Fibroblast of lung (primary cell): ENCODE measurements around the gene FERMT2. TPM values are rescaled to one million over a fixed set of nuclear protein-coding genes. Genes with fewer than 3 reads are reported as not detected.

Source experiments
- DNase-seq, 2 donors: peaks; one replicate each; pipeline versions ENCODE4 v3.0.0 to v3.0.0-alpha.2; 2010; ENCODE audit warnings: low read depth in 2 of 2
- H2AFZ ChIP-seq: 2 replicates; pipeline ENCODE4 v1.5.1; 2012; ENCODE audit warnings: low read length, control low read depth, inconsistent platforms
- H3K27ac ChIP-seq: 2 replicates; pipeline ENCODE4 v1.5.1; 2011; ENCODE audit warnings: low read length, control low read depth; ENCODE audit not compliant: insufficient read depth
- H3K27me3 ChIP-seq: 2 replicates; pipeline ENCODE4 v1.5.1; 2011; ENCODE audit warnings: mild to moderate bottlenecking, low read length; ENCODE audit not compliant: control insufficient read depth, insufficient read depth
- H3K36me3 ChIP-seq: 2 replicates; pipeline ENCODE4 v1.5.1; 2011; ENCODE audit warnings: low read length; ENCODE audit not compliant: control insufficient read depth, insufficient read depth
- H3K4me1 ChIP-seq: 2 replicates; pipeline ENCODE4 v1.5.1; 2011; ENCODE audit warnings: low read length; ENCODE audit not compliant: control insufficient read depth, insufficient read depth; ENCODE audit errors: extremely low read depth
- H3K4me2 ChIP-seq: 2 replicates; pipeline ENCODE4 v1.5.1; 2011; ENCODE audit warnings: low read length, control low read depth; ENCODE audit not compliant: insufficient read depth; ENCODE audit errors: extremely low read depth
- H3K4me3 ChIP-seq, 4 experiments: fragments of 200-600 bp in 1 of 4; sonication (generic) in 1 of 4; replicated peaks in 1 of 4; 2 replicates each; pipeline ENCODE4 v1.5.1; 2011 to 2016; ENCODE audit warnings: low read length in 4 of 4, low read depth in 3 of 4, mild to moderate bottlenecking in 3 of 4, control low read depth in 2 of 4, inconsistent platforms in 1 of 4, mixed read lengths in 1 of 4; ENCODE audit not compliant: insufficient read depth in 1 of 4; ENCODE audit errors: control extremely low read depth in 1 of 4
- H3K79me2 ChIP-seq: 2 replicates; pipeline ENCODE4 v1.5.1; 2012; ENCODE audit warnings: mild to moderate bottlenecking, low read length, inconsistent platforms; ENCODE audit not compliant: control insufficient read depth, insufficient read depth
- H3K9ac ChIP-seq: 2 replicates; pipeline ENCODE4 v1.5.1; 2011; ENCODE audit warnings: mild to moderate bottlenecking, low read length, control low read depth; ENCODE audit not compliant: insufficient read depth
- H3K9me3 ChIP-seq: 2 replicates; pipeline ENCODE4 v1.5.1; 2012; ENCODE audit warnings: low read depth, low read length; ENCODE audit not compliant: control insufficient read depth, insufficient read depth
- H4K20me1 ChIP-seq: 2 replicates; pipeline ENCODE4 v1.5.1; 2011; ENCODE audit warnings: low read length; ENCODE audit not compliant: control insufficient read depth, insufficient read depth; ENCODE audit errors: extremely low read depth
- EZH2 ChIP-seq: IDR thresholded peaks from 2 replicates; pipeline ENCODE4 v1.5.1; 2012; ENCODE audit warnings: low read length, control low read depth, mild to moderate bottlenecking; ENCODE audit errors: missing control alignments
- polyA plus RNA-seq, 2 donors: library from polyadenylated mRNA; depleted of rRNA in 1 of 2; stranded (reverse) in 1 of 2; unstranded in 1 of 2; fragments of >200 nt; gene quantifications; 2 replicates each; pipeline ENCODE4 v1.2.1, GENCODE V29; 2011 to 2012; ENCODE audit warnings: missing spikeins in 1 of 2
- total RNA-seq: library from RNA; depleted of rRNA; stranded (reverse); fragments of >200 nt; gene quantifications from 2 replicates; pipeline ENCODE4 v1.2.1, GENCODE V29; 2014
- TF ChIP-seq, protein P1 (sequence below), 2 donors: IDR thresholded peaks in 1 of 2; conservative IDR thresholded peaks in 1 of 2; 1 replicate in 1 of 2; 2 replicates in 1 of 2; pipeline ENCODE4 v1.5.1; 2011 to 2012; ENCODE audit warnings: low read length in 2 of 2, control low read depth in 1 of 2, inconsistent platforms in 1 of 2, low read depth in 1 of 2, mild to moderate bottlenecking in 1 of 2

FERMT2 gene
- total and polyA plus RNA-seq, 2 donors (not counting 1 experiment from before 2014, with no cell fraction given) = 111 to 439 TPM

DNA sequence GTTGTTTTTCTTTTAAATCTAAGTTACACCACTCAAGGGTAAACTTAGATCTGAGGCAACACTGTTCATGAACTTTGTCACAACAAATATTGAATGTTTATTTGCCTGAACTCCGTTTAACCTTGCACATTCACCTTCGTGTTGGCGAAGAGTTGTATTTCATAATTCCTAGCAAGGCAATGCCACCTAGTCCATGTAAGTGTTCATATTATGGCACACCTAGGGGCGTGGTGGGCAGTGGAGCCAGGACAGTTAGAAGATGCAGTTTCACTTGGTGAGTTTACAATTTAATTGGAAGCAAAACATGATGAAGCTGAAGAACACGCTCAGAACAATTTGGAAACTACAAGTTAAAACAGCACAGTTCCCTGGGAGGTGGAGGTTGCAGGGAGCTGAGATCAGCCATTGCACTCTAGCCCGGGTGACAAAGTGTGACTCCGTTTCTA is 129.0 kb downstream of the FERMT2 start:
- no peaks in the 10 kb centered on the region for H3K79me2 ChIP-seq
- TF ChIP-seq EZH2 = no peak
- TF ChIP-seq, protein P1, sequence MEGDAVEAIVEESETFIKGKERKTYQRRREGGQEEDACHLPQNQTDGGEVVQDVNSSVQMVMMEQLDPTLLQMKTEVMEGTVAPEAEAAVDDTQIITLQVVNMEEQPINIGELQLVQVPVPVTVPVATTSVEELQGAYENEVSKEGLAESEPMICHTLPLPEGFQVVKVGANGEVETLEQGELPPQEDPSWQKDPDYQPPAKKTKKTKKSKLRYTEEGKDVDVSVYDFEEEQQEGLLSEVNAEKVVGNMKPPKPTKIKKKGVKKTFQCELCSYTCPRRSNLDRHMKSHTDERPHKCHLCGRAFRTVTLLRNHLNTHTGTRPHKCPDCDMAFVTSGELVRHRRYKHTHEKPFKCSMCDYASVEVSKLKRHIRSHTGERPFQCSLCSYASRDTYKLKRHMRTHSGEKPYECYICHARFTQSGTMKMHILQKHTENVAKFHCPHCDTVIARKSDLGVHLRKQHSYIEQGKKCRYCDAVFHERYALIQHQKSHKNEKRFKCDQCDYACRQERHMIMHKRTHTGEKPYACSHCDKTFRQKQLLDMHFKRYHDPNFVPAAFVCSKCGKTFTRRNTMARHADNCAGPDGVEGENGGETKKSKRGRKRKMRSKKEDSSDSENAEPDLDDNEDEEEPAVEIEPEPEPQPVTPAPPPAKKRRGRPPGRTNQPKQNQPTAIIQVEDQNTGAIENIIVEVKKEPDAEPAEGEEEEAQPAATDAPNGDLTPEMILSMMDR (conservative IDR thresholded peaks at IDR 0.05 in 1 of 2, IDR thresholded peaks at IDR 0.05 in 1 of 2; ENCODE audit: low read depth in 1 of 2, low read length in 2 of 2) = no peak
- no peak overlapping the region for H3K27ac ChIP-seq
- H3K9me3 ChIP-seq = no peaks in the 10 kb centered on the region
- no peak overlapping the region for H3K9ac ChIP-seq
- H3K36me3 ChIP-seq = no peaks in the 10 kb centered on the region
- H3K4me1 ChIP-seq = no peaks in the 10 kb centered on the region
- H3K4me3 ChIP-seq = no peak overlapping the region
- DNase-seq = no peak
- no peaks in the 10 kb centered on the region for H4K20me1 ChIP-seq
- no peaks in the 10 kb centered on the region for H3K27me3 ChIP-seq
- H2AFZ ChIP-seq = peak overlapping the region; percentile 29
- H3K4me2 ChIP-seq = no peak overlapping the region

GRCh38 chr14:52808101-52808500 is 142.7 kb downstream of the FERMT2 start:
- Histone ChIP-seq H3K9ac (no peak overlapping the region), H3K27me3 (no peaks in the 10 kb centered on the region), H3K4me3 (no peak overlapping the region), H2AFZ (no peak overlapping the region), H3K9me3 (no peaks in the 10 kb centered on the region), H3K4me2 (no peak overlapping the region), H3K27ac (no peak overlapping the region), H4K20me1 (no peaks in the 10 kb centered on the region), H3K36me3 (no peaks in the 10 kb centered on the region), H3K4me1 (no peaks in the 10 kb centered on the region), H3K79me2 (no peaks in the 10 kb centered on the region)
- TF ChIP-seq, protein P1 (conservative IDR thresholded peaks at IDR 0.05 in 1 of 2, IDR thresholded peaks at IDR 0.05 in 1 of 2; ENCODE audit: low read depth in 1 of 2, low read length in 2 of 2) = no peak
- no peak for TF ChIP-seq EZH2
- no peak for DNase-seq

Other genes with a start within 250 kb of the FERMT2 start
- gene PSMC6, start 243.8 kb downstream of the FERMT2 start, total RNA-seq = 80.9 and 85.0 TPM in 2 replicates
- 90.4 and 95.2 TPM in 2 replicates for gene PSMC6, start 243.8 kb downstream of the FERMT2 start, polyA plus RNA-seq
- gene STYX, start 220.9 kb downstream of the FERMT2 start, total RNA-seq = 13.1 and 14.9 TPM in 2 replicates
- gene STYX, start 220.9 kb downstream of the FERMT2 start, polyA plus RNA-seq = 16.6 and 17.0 TPM in 2 replicates
- 16.7 and 20.3 TPM in 2 replicates for gene GNPNAT1, start 159.4 kb downstream of the FERMT2 start, total RNA-seq
- gene GNPNAT1, start 159.4 kb downstream of the FERMT2 start, polyA plus RNA-seq = 40.9 and 44.5 TPM in 2 replicates
- 19.0 and 30.6 TPM in 2 replicates for gene DDHD1, start 202.3 kb upstream of the FERMT2 start, total RNA-seq
- 11.7 and 13.6 TPM in 2 replicates for gene DDHD1, start 202.3 kb upstream of the FERMT2 start, polyA plus RNA-seq